Measurements from ENCODE around the gene MESD. TPM values are rescaled to one million over a fixed set of nuclear protein-coding genes. Genes with fewer than 3 reads are reported as not detected.

The MESD gene
- total RNA-seq, 4 donors from 2014 or later = 14.1 to 17.4 (median 14.5) TPM

DNA sequence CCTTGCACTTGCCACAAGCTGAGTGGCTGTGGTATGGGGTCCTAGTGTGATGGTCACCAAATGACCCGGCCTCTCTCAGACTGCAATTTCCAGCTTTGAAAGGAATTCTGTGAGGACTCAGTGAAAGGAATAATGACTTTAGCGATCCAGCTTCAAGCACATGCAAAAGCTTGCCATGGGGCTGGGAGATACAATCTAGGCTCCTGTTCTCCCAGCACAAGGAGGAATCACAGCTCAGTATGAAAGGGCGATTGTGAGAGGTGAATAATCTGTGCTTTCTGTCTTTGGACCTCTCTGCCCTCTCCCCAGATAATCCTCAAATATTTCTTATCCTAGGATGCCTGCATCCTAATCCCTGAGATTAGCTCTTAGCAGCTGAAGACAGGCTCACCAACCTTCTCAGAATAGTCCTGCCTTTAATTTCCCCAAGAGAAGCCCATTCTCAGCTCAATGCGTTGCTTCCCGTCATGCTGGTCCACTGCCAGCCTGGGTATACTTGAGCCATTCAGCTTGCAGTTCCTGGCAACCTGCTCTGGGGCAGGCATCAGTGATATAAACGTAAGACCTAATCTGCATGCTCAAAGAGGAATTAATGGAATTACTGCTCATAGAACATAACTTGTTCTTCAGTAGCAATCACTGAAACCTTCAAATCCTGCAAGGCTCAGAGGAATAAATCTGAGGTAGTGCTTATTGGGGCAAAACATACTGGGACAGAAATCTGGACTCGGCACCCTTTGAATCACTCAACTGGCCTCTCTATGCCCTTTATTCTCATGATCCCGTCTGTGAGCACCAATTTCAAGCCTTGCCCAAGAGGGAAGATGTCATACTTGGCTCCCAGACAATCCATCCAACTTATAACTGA is 26.2 kb upstream of the MESD start:
- no peaks in the 10 kb centered on the region for H3K36me3 ChIP-seq
- intact Hi-C loops (cut with DNase I) = no loop called here
- H3K4me1 ChIP-seq = peaks cover 20 to 44% (median 30%) of the 10 kb centered on the region in 4 donors
- WGBS = 71% methylated on average over 8 of the region's 8 CpGs
- no peak for TF ChIP-seq EP300 (IDR thresholded peaks at IDR 0.05)
- no peak for TF ChIP-seq POLR2A (IDR thresholded peaks at IDR 0.05; ENCODE audit: low read depth)
- TF ChIP-seq CTCF (IDR thresholded peaks at IDR 0.05) = no peak
- no peak for TF ChIP-seq POLR2AphosphoS5 (IDR thresholded peaks at IDR 0.05)
- peak overlapping the region; percentile 29 to 48 (median 37) for H3K27ac ChIP-seq (replicated peaks in 1 of 4)
- DNase-seq (ENCODE audit: extremely low spot score) = no peak
- H3K9me3 ChIP-seq = no peaks in the 10 kb centered on the region
- no peak overlapping the region for H3K4me3 ChIP-seq
- H3K27me3 ChIP-seq = no peaks in the 10 kb centered on the region

GRCh38 chr15:81014446-81015093 is 25.0 kb upstream of the MESD start:
- Histone ChIP-seq H3K36me3 (no peaks in the 10 kb centered on the region), H3K27me3 (no peaks in the 10 kb centered on the region), H3K27ac (replicated peaks in 1 of 4) (peak overlapping the region in 1 of 4 donors; percentile 21), H3K4me3 (no peak overlapping the region), H3K9me3 (no peaks in the 10 kb centered on the region), H3K4me1 (peaks cover 20 to 45% (median 30%) of the 10 kb centered on the region in 4 donors)
- intact Hi-C loops (cut with DNase I) = no loop called here
- no peak for TF ChIP-seq POLR2A (IDR thresholded peaks at IDR 0.05; ENCODE audit: low read depth)
- no peak for TF ChIP-seq POLR2AphosphoS5 (IDR thresholded peaks at IDR 0.05)
- no peak for TF ChIP-seq CTCF (IDR thresholded peaks at IDR 0.05)
- TF ChIP-seq EP300 (IDR thresholded peaks at IDR 0.05) = no peak
- 93% methylated on average over 8 of the region's 9 CpGs for WGBS
- DNase-seq (ENCODE audit: extremely low spot score) = no peak

- H3K4me3 ChIP-seq = no peak overlapping the region
- intact Hi-C loops (cut with DNase I) = no loop called here
- no peak for TF ChIP-seq POLR2A (IDR thresholded peaks at IDR 0.05; ENCODE audit: low read depth)
- TF ChIP-seq CTCF (IDR thresholded peaks at IDR 0.05) = no peak
- no peak for TF ChIP-seq POLR2AphosphoS5 (IDR thresholded peaks at IDR 0.05)
- no peak for TF ChIP-seq EP300 (IDR thresholded peaks at IDR 0.05)
- peaks cover 20 to 45% (median 30%) of the 10 kb centered on the region in 4 donors for H3K4me1 ChIP-seq
- H3K9me3 ChIP-seq = no peaks in the 10 kb centered on the region
- H3K27ac ChIP-seq (replicated peaks in 1 of 4) = no peak overlapping the region
- DNase-seq (ENCODE audit: extremely low spot score) = no peak
- H3K36me3 ChIP-seq = no peaks in the 10 kb centered on the region
- 90% methylated on average over 4 of the region's 4 CpGs for WGBS
- H3K27me3 ChIP-seq = no peaks in the 10 kb centered on the region
Observed at GRCh38 chr15:81013396-81013929, 23.8 kb upstream of the MESD start.

DNA sequence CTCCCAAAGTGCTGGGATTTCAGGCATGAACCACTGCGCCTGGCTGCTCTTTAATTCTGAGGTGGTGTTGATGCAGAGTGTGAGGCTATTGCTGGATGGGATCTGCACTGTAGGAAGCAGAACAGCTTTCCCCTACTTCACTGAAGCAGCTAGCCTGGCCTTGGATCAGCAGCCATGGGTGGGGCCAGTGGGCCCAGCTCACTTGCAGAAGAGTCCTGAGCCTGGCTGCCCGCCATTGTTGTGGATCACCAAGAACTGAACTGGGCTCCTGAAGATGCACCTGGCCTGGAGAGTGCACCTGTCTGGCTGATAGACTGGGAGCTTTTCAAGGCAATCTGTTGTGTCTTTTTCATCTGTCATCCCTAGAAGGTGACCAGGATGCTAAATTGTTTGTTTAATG is 23.0 kb upstream of the MESD start:
- TF ChIP-seq EP300 (IDR thresholded peaks at IDR 0.05) = no peak
- TF ChIP-seq POLR2A (IDR thresholded peaks at IDR 0.05; ENCODE audit: low read depth) = no peak
- no peak for TF ChIP-seq CTCF (IDR thresholded peaks at IDR 0.05)
- TF ChIP-seq POLR2AphosphoS5 (IDR thresholded peaks at IDR 0.05) = no peak
- Histone ChIP-seq H3K4me1 (peaks cover 20 to 45% (median 30%) of the 10 kb centered on the region in 4 donors), H3K4me3 (no peak overlapping the region), H3K27me3 (no peaks in the 10 kb centered on the region), H3K9me3 (no peaks in the 10 kb centered on the region), H3K36me3 (no peaks in the 10 kb centered on the region), H3K27ac (replicated peaks in 1 of 4) (no peak overlapping the region)
- WGBS = 67% methylated on average over 1 of the region's 2 CpGs
- no peak for DNase-seq (ENCODE audit: extremely low spot score)
- intact Hi-C loops (cut with DNase I) = no loop called here

All from esophagus muscularis mucosa (tissue), 4 donors.